Measurements from ENCODE around the gene CPNE5. TPM values are rescaled to one million over a fixed set of nuclear protein-coding genes. Genes with fewer than 3 reads are reported as not detected.

Gene CPNE5
- polyA plus RNA-seq, 4 donors = 2.0 to 10.8 (median 4.1) TPM

DNA sequence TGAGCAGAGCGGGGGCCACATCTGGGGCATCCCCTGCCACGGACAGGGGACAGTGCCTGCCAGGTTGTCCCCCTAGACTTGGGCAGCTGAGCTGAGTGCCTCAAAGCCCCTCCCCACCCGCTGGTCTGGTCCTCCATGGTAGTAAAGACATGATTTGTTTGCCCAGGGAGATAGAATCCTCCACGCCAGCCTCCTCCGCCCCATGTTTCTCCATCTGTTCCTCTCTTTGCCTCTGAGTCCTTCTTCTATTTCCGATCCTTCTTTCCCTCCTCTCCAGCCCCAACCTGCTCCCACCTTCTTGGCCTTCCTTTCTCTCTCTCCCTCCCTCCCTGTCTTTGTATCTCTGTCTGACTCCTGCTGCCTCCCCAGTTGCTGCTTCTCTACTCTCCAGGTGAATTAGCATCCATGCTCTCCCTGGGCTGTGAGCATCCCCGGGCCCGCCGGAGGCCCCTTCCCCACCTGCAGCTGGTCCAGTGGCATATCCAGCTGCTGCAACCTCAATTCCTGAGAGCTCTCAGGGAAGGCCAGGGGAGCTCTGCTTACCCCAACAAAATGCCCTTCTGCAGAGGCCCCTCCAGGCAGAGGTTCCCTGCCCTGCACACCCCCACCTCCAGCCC, 45.8 kb downstream of the CPNE5 start:
- H3K9me3 ChIP-seq (ENCODE audit: control insufficient read depth in 2 of 2, insufficient read depth in 1 of 2, low read depth in 1 of 2, low read length in 1 of 2) = no peaks in the 10 kb centered on the region
- no peak overlapping the region for H3K4me3 ChIP-seq (ENCODE audit: low read depth in 1 of 3, low read length in 3 of 3)
- H3K4me1 ChIP-seq (ENCODE audit: control insufficient read depth in 3 of 3, insufficient read depth in 2 of 3, low read depth in 1 of 3, low read length in 2 of 3) = no peaks in the 10 kb centered on the region
- H3K36me3 ChIP-seq (ENCODE audit: control insufficient read depth in 3 of 3, insufficient read depth in 2 of 3, low read depth in 1 of 3, low read length in 3 of 3) = no peaks in the 10 kb centered on the region
- peaks cover 0 to 37% (median 0%) of the 10 kb centered on the region in 3 donors for H3K27me3 ChIP-seq (ENCODE audit: control insufficient read depth in 3 of 3, insufficient read depth in 3 of 3, low read length in 3 of 3)
- FAIRE-seq = no peak
- no peak overlapping the region for H3K27ac ChIP-seq (ENCODE audit: low read depth in 1 of 3, low read length in 2 of 3)
- WGBS, 3 donors = 75 to 82% (median 82%) methylated on average over 9 of the region's 9 CpGs
- DNase-seq = no peak

DNA sequence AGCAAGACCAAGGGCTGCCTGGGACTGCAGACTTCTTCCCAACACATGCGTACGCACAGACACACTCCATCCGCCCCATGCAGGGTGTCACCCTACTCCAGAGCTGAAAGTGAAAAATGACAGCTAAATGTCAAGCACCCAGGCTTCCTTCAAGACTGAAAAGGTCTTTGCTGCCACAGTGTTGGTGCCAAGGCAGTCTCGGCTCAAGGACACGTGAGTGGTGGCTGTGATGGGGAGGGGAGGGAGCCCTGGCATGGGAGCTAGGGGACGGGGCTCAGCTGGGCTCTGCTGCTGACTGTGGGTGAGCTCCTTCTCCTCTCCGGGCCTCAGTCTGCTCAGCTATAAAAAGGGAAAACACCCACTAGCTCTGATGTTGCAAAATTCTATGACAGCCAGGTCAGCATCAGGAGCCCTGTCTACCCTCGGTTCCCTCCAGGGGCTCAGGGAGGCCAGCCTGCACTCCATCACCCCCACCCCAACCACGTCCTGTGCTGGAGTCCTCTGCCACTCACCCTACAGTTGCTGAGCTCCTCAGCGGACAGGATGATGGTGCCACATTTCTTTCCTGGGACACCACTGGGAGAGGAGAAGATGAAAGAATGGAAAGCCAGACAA, 47.6 kb downstream of the CPNE5 start:
- DNase-seq (no peak), FAIRE-seq (no peak)
- Histone ChIP-seq H3K4me3 (ENCODE audit: low read depth in 1 of 3, low read length in 3 of 3) (no peak overlapping the region), H3K4me1 (ENCODE audit: control insufficient read depth in 3 of 3, insufficient read depth in 2 of 3, low read depth in 1 of 3, low read length in 2 of 3) (no peaks in the 10 kb centered on the region), H3K27me3 (ENCODE audit: control insufficient read depth in 3 of 3, insufficient read depth in 3 of 3, low read length in 3 of 3) (peaks cover 0 to 41% (median 2%) of the 10 kb centered on the region in 3 donors), H3K27ac (ENCODE audit: low read depth in 1 of 3, low read length in 2 of 3) (no peak overlapping the region), H3K9me3 (ENCODE audit: control insufficient read depth in 2 of 2, insufficient read depth in 1 of 2, low read depth in 1 of 2, low read length in 1 of 2) (no peaks in the 10 kb centered on the region), H3K36me3 (ENCODE audit: control insufficient read depth in 3 of 3, insufficient read depth in 2 of 3, low read depth in 1 of 3, low read length in 3 of 3) (no peaks in the 10 kb centered on the region)
- WGBS, 3 donors = 68 to 79% (median 71%) methylated on average over 10 of the region's 10 CpGs

DNA sequence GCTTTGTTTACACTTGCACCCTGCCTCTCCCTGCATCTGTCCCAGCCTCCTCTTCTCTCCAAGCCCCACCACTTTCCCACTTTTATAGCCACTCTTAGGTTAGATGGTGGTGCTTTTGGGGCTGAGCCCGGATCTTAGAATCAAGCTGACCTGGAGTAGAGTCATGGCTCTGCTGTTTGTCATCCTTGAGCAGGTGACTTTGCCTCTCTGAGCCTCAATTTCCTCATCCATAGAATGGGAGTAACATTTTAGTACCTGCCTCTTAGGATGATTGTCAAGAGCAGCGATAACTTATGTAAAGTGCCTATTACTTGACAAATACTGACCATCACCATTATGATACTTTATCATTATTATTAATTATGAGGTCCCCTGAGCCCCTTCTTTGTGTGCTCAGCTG, 48.2 kb downstream of the CPNE5 start:
- Histone ChIP-seq H3K9me3 (ENCODE audit: control insufficient read depth in 2 of 2, insufficient read depth in 1 of 2, low read depth in 1 of 2, low read length in 1 of 2) (no peaks in the 10 kb centered on the region), H3K27ac (ENCODE audit: low read depth in 1 of 3, low read length in 2 of 3) (no peak overlapping the region), H3K36me3 (ENCODE audit: control insufficient read depth in 3 of 3, insufficient read depth in 2 of 3, low read depth in 1 of 3, low read length in 3 of 3) (no peaks in the 10 kb centered on the region), H3K4me1 (ENCODE audit: control insufficient read depth in 3 of 3, insufficient read depth in 2 of 3, low read depth in 1 of 3, low read length in 2 of 3) (no peaks in the 10 kb centered on the region), H3K4me3 (ENCODE audit: low read depth in 1 of 3, low read length in 3 of 3) (no peak overlapping the region), H3K27me3 (ENCODE audit: control insufficient read depth in 3 of 3, insufficient read depth in 3 of 3, low read length in 3 of 3) (peaks cover 0 to 41% (median 2%) of the 10 kb centered on the region in 3 donors)
- FAIRE-seq = no peak
- no peak for DNase-seq
- 79 to 88% (median 88%) methylated on average over 2 of the region's 2 CpGs for WGBS, 3 donors

DNA sequence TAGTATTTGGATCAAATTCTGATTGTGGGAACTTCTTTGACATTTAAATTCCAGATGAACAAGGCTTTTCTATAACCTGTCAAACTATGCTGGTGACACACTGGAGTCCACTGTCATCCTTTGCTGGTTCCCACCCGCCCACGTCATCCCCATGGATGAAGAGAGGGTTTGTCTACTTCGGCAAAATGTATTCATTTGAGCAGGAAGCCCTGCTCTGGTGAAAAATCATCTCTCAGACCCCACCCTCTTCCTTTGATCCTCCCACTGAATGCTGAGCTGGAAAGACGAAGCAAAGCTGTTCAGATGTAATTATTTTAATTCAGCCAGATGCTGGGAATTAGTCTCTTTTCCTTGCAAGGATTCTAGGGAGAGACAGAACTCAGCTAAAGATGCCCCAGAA, 50.5 kb downstream of the CPNE5 start:
- WGBS, 3 donors = 21 to 33% (median 27%) methylated on average over 4 of the region's 4 CpGs
- H3K36me3 ChIP-seq (ENCODE audit: control insufficient read depth in 3 of 3, insufficient read depth in 2 of 3, low read depth in 1 of 3, low read length in 3 of 3) = no peaks in the 10 kb centered on the region
- H3K4me3 ChIP-seq (ENCODE audit: low read depth in 1 of 3, low read length in 3 of 3) = no peak overlapping the region
- DNase-seq (no peak), FAIRE-seq (no peak)
- H3K4me1 ChIP-seq (ENCODE audit: control insufficient read depth in 3 of 3, insufficient read depth in 2 of 3, low read depth in 1 of 3, low read length in 2 of 3) = no peaks in the 10 kb centered on the region
- H3K27me3 ChIP-seq (ENCODE audit: control insufficient read depth in 3 of 3, insufficient read depth in 3 of 3, low read length in 3 of 3) = peaks cover 0 to 41% (median 2%) of the 10 kb centered on the region in 3 donors
- H3K27ac ChIP-seq (ENCODE audit: low read depth in 1 of 3, low read length in 2 of 3) = no peak overlapping the region
- H3K9me3 ChIP-seq (ENCODE audit: control insufficient read depth in 2 of 2, insufficient read depth in 1 of 2, low read depth in 1 of 2, low read length in 1 of 2) = no peaks in the 10 kb centered on the region

DNA sequence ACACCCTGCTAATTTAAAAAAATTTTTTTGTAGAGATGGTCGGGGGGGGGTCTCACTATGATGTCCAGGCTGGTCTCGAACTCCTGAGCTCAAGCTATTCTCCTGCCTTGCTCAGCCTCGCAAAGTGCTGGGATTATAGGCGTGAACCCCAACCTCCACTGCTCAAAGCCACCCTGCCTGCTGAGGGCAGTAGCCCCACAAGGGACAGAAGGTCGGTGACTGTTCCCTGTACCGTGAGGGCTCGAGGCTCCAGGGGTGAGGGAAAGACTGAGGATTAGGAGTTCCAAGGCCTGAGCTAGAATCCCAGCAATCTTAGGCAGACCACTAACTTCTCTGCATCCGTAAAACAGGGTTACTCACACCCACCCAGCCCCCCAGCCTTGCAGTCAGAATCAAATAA, 51.1 kb downstream of the CPNE5 start:
- no peak for DNase-seq

DNA sequence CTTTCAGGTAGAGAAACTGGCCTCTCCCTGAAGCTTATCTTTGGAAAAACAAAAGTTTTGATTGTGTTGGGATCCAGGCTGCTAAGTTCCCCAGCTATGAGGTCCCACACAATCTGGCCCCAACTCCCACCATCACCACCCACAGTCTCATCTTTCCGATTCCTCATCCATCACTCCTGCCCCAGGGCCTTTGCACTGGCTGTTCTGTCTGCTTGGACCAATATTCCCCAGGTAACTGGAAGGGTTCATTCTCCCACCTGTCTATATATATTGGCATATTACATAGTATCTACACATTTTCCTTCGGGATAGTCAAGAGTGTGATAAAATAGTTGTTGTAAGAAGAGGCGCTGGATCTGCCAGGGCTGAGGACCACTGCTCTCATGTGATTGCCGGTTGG, 52.0 kb downstream of the CPNE5 start:
- DNase-seq (no peak), FAIRE-seq (no peak)
- 90 to 96% (median 92%) methylated on average over 4 of the region's 4 CpGs for WGBS, 3 donors
- Histone ChIP-seq H3K36me3 (ENCODE audit: control insufficient read depth in 3 of 3, insufficient read depth in 2 of 3, low read depth in 1 of 3, low read length in 3 of 3) (no peaks in the 10 kb centered on the region), H3K27ac (ENCODE audit: low read depth in 1 of 3, low read length in 2 of 3) (no peak overlapping the region), H3K27me3 (ENCODE audit: control insufficient read depth in 3 of 3, insufficient read depth in 3 of 3, low read length in 3 of 3) (peaks cover 0 to 29% (median 2%) of the 10 kb centered on the region in 3 donors), H3K4me3 (ENCODE audit: low read depth in 1 of 3, low read length in 3 of 3) (no peak overlapping the region), H3K4me1 (ENCODE audit: control insufficient read depth in 3 of 3, insufficient read depth in 2 of 3, low read depth in 1 of 3, low read length in 2 of 3) (no peaks in the 10 kb centered on the region), H3K9me3 (ENCODE audit: control insufficient read depth in 2 of 2, insufficient read depth in 1 of 2, low read depth in 1 of 2, low read length in 1 of 2) (no peaks in the 10 kb centered on the region)

More for the DNA sequence above, 51.1 kb downstream of the CPNE5 start:
- 84 to 87% (median 85%) methylated on average over 8 of the region's 8 CpGs for WGBS, 3 donors
- no peak overlapping the region for H3K4me3 ChIP-seq (ENCODE audit: low read depth in 1 of 3, low read length in 3 of 3)
- no peaks in the 10 kb centered on the region for H3K4me1 ChIP-seq (ENCODE audit: control insufficient read depth in 3 of 3, insufficient read depth in 2 of 3, low read depth in 1 of 3, low read length in 2 of 3)
- FAIRE-seq = no peak
- H3K27ac ChIP-seq (ENCODE audit: low read depth in 1 of 3, low read length in 2 of 3) = no peak overlapping the region
- H3K27me3 ChIP-seq (ENCODE audit: control insufficient read depth in 3 of 3, insufficient read depth in 3 of 3, low read length in 3 of 3) = peaks cover 0 to 35% (median 2%) of the 10 kb centered on the region in 3 donors
- H3K36me3 ChIP-seq (ENCODE audit: control insufficient read depth in 3 of 3, insufficient read depth in 2 of 3, low read depth in 1 of 3, low read length in 3 of 3) = no peaks in the 10 kb centered on the region
- H3K9me3 ChIP-seq (ENCODE audit: control insufficient read depth in 2 of 2, insufficient read depth in 1 of 2, low read depth in 1 of 2, low read length in 1 of 2) = no peaks in the 10 kb centered on the region

DNA sequence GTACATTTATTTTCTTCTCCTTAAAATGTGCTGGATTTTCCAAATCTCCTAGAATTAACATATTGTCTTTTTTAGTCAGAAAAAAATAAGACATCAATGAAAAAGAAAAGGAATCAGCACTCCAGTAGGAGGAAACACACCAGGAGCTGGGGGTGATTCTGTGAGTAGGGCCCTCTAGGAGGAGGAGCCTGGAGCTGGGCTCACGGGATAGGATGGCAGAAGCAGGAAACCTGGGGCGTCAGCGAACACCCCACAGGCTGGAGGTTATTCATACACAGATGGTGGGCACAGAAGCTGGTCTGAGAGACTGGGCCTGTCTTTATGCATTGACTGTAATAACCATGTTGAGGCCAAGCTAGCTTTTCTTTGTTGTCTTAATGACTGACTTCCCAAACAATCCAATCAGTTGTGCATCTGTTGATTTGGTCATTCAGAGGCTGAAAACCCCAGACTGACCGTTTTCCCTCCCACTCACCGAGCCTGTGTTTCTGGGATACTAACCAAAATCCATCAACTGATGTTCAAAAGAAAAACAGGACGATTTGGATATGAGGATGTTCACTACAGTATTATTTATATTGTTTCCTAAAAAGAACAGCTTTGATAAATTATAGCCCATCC, 53.1 kb downstream of the CPNE5 start:
- no peaks in the 10 kb centered on the region for H3K36me3 ChIP-seq (ENCODE audit: control insufficient read depth in 3 of 3, insufficient read depth in 2 of 3, low read depth in 1 of 3, low read length in 3 of 3)
- DNase-seq (no peak), FAIRE-seq (no peak)
- H3K9me3 ChIP-seq (ENCODE audit: control insufficient read depth in 2 of 2, insufficient read depth in 1 of 2, low read depth in 1 of 2, low read length in 1 of 2) = no peaks in the 10 kb centered on the region
- H3K4me3 ChIP-seq (ENCODE audit: low read depth in 1 of 3, low read length in 3 of 3) = no peak overlapping the region
- H3K27ac ChIP-seq (ENCODE audit: low read depth in 1 of 3, low read length in 2 of 3) = no peak overlapping the region
- WGBS, 3 donors = 67 to 73% (median 71%) methylated on average over 6 of the region's 6 CpGs
- H3K4me1 ChIP-seq (ENCODE audit: control insufficient read depth in 3 of 3, insufficient read depth in 2 of 3, low read depth in 1 of 3, low read length in 2 of 3) = peaks cover 0 to 9% (median 0%) of the 10 kb centered on the region in 3 donors
- H3K27me3 ChIP-seq (ENCODE audit: control insufficient read depth in 3 of 3, insufficient read depth in 3 of 3, low read length in 3 of 3) = peaks cover 0 to 22% (median 2%) of the 10 kb centered on the region in 3 donors

DNA sequence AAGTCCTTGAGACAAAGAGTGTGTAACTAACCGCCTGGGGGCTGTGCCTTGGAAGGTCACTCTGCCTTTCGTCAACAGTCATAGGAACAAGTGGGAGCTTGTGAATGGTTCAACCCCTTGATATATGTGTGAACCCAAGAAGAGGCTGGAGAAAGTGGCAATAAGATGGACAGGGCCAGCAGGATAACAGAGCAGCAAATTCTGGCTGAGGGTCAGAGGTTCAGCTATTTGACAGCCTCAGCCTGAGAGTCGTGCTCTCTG, 54.9 kb downstream of the CPNE5 start:
- Histone ChIP-seq H3K4me3 (ENCODE audit: low read depth in 1 of 3, low read length in 3 of 3) (no peak overlapping the region), H3K36me3 (ENCODE audit: control insufficient read depth in 3 of 3, insufficient read depth in 2 of 3, low read depth in 1 of 3, low read length in 3 of 3) (no peaks in the 10 kb centered on the region), H3K4me1 (ENCODE audit: control insufficient read depth in 3 of 3, insufficient read depth in 2 of 3, low read depth in 1 of 3, low read length in 2 of 3) (peaks cover 0 to 15% (median 3%) of the 10 kb centered on the region in 3 donors), H3K9me3 (ENCODE audit: control insufficient read depth in 2 of 2, insufficient read depth in 1 of 2, low read depth in 1 of 2, low read length in 1 of 2) (no peaks in the 10 kb centered on the region), H3K27me3 (ENCODE audit: control insufficient read depth in 3 of 3, insufficient read depth in 3 of 3, low read length in 3 of 3) (peaks cover 0 to 13% (median 2%) of the 10 kb centered on the region in 3 donors), H3K27ac (ENCODE audit: low read depth in 1 of 3, low read length in 2 of 3) (no peak overlapping the region)
- no peak for DNase-seq
- WGBS, 3 donors = 76 to 83% (median 83%) methylated on average over 3 of the region's 3 CpGs
- no peak for FAIRE-seq

Measured in small intestine (tissue), 7 donors.